K562 (cell line): ENCODE measurements around the gene ING5. TPM values are rescaled to one million over a fixed set of nuclear protein-coding genes. Genes with fewer than 3 reads are reported as not detected.

ENCODE experiments used
- ATAC-seq: fragments of 200-7000 bp; cut with Tn5 transposase; 3 replicates; pipeline ENCODE4 v1.9.1; 2020; ENCODE audit warnings: moderate library complexity
- BruUV-seq: library from RNA; stranded (reverse); fragments of 400-500 nt; replicated peaks from 2 replicates; lab custom pipeline; 2021; lab: Mats Ljungman, UMichigan
- CTCF ChIA-PET: fragments of 300-600 bp; formaldehyde crosslinking; extraction: SDS; loops from one replicate; lab custom pipeline; 2021; ENCODE audit warnings: low intra/inter-chr PET ratio; lab: Yijun Ruan, JAX
- POLR2A ChIA-PET: fragments of 300-600, 350-650 bp; sonication (Branson Sonifier 250); formaldehyde crosslinking; extraction: SDS; loops from one replicate; lab custom pipeline; 2021; ENCODE audit warnings: antibody characterized with exemption, inconsistent platforms; lab: Yijun Ruan, JAX
- DNase-seq, 4 experiments: peaks; one replicate each; pipeline versions ENCODE4 v3.0.0 to v3.0.0-alpha.2; 2011 to 2018; ENCODE audit warnings: low spot score in 3 of 4, mixed read lengths in 3 of 4; ENCODE audit errors: extremely low read depth in 1 of 4
- FAIRE-seq: peaks from 2 replicates; lab custom pipeline; 2011; peaks lifted over from hg19 to GRCh38; lab: Jason Lieb, UNC
- H2AFZ ChIP-seq: 2 replicates; pipeline ENCODE4 v1.6.0; 2011; ENCODE audit warnings: low read depth, low read length, control low read depth, inconsistent platforms
- H3K27ac ChIP-seq: fragments of 200-600 bp; 3 replicates; pipeline ENCODE4 v1.8.0; 2011; ENCODE audit warnings: low read depth, mild to moderate bottlenecking, control low read depth, inconsistent platforms, low read length, moderate library complexity, mixed read lengths; ENCODE audit errors: extremely low read depth
- H3K27me3 ChIP-seq, 2 experiments: fragments of 300-600 bp in 1 of 2; 2 replicates in 1 of 2; 3 replicates in 1 of 2; pipeline versions ENCODE4 v1.6.0 to v1.8.0; 2011; ENCODE audit warnings: inconsistent platforms in 2 of 2, low read length in 2 of 2, mild to moderate bottlenecking in 1 of 2, mixed read lengths in 1 of 2, moderate library complexity in 1 of 2; ENCODE audit not compliant: control insufficient read depth in 2 of 2, insufficient read depth in 2 of 2
- H3K36me3 ChIP-seq: fragments of 300-600 bp; 3 replicates; pipeline ENCODE4 v1.8.0; 2011; ENCODE audit warnings: mild to moderate bottlenecking, low read length, inconsistent platforms; ENCODE audit not compliant: control insufficient read depth, insufficient read depth
- H3K4me1 ChIP-seq, 2 experiments: fragments of 200-600 bp in 1 of 2; replicated peaks in 1 of 2; 2 replicates in 1 of 2; 3 replicates in 1 of 2; pipeline versions ENCODE4 v1.5.1 to v1.8.0; 2011; ENCODE audit warnings: inconsistent platforms in 2 of 2, low read length in 2 of 2, mild to moderate bottlenecking in 1 of 2, mixed read lengths in 1 of 2, moderate library complexity in 1 of 2; ENCODE audit not compliant: control insufficient read depth in 2 of 2, insufficient read depth in 2 of 2
- H3K4me2 ChIP-seq: 2 replicates; pipeline ENCODE4 v1.6.1; 2011; ENCODE audit warnings: low read length, control low read depth, inconsistent platforms, mixed read lengths; ENCODE audit not compliant: insufficient read depth
- H3K4me3 ChIP-seq: fragments of 200-600 bp; sonication (generic), shearing (Covaris generic); 2 replicates; pipeline ENCODE4 v1.5.1; 2016; ENCODE audit warnings: control low read depth, inconsistent platforms
- H3K79me2 ChIP-seq: fragments of 200-600 bp; 3 replicates; pipeline ENCODE4 v1.8.0; 2011; ENCODE audit warnings: low read length, inconsistent platforms; ENCODE audit not compliant: control insufficient read depth, insufficient read depth
- H3K9ac ChIP-seq, 2 experiments: 2 replicates each; pipeline versions ENCODE4 v1.6.0 to v1.6.1; 2011; ENCODE audit warnings: low read depth in 2 of 2, low read length in 2 of 2, control low read depth in 1 of 2, inconsistent platforms in 1 of 2, mild to moderate bottlenecking in 1 of 2, mixed read lengths in 1 of 2; ENCODE audit not compliant: insufficient read depth in 1 of 2
- H3K9me1 ChIP-seq: one replicate; pipeline ENCODE4 v1.6.0; 2011; ENCODE audit warnings: inconsistent platforms, mild to moderate bottlenecking, low read length, moderate library complexity; ENCODE audit not compliant: control insufficient read depth, insufficient read depth
- H3K9me3 ChIP-seq: replicated peaks from 2 replicates; pipeline ENCODE4 v1.5.1; 2011; ENCODE audit warnings: low read depth, low read length, inconsistent platforms; ENCODE audit not compliant: control insufficient read depth, insufficient read depth
- H4K20me1 ChIP-seq: replicated peaks from 2 replicates; pipeline ENCODE4 v1.6.1; 2011; ENCODE audit warnings: low read length, inconsistent platforms, mixed read lengths; ENCODE audit not compliant: control insufficient read depth, insufficient read depth
- ARHGAP35 ChIP-seq: fragments of 450-650 bp; IDR thresholded peaks from 2 replicates; pipeline ENCODE4 v1.6.1; 2018; ENCODE audit not compliant: partially characterized antibody
- KDM4B ChIP-seq, 2 experiments: fragments of 450-650 bp in 1 of 2; sonication (generic) in 1 of 2; IDR thresholded peaks; 2 replicates each; pipeline ENCODE4 v1.6.1; 2016 to 2017; ENCODE audit warnings: borderline replicate concordance in 2 of 2, antibody characterized with exemption in 1 of 2, low read depth in 1 of 2, mild to moderate bottlenecking in 1 of 2
- MEIS2 ChIP-seq: fragments of 450-650 bp; IDR thresholded peaks from 2 replicates; pipeline ENCODE4 v1.6.1; 2014; ENCODE audit warnings: mild to moderate bottlenecking; ENCODE audit not compliant: partially characterized antibody
- PBX2 ChIP-seq, 2 experiments: IDR thresholded peaks in 1 of 2; conservative IDR thresholded peaks in 1 of 2; 2 replicates each; pipeline ENCODE4 v1.6.1; 2016; ENCODE audit warnings: low read depth in 2 of 2, mild to moderate bottlenecking in 1 of 2, missing compliant biosample characterization in 1 of 2, missing genetic modification characterization in 1 of 2, moderate library complexity in 1 of 2
- PKNOX1 ChIP-seq: fragments of 450-650 bp; IDR thresholded peaks from 2 replicates; pipeline ENCODE4 v1.6.1; 2016
- PRMT5 ChIP-seq: sonication (generic); formaldehyde crosslinking; IDR thresholded peaks from 2 replicates; pipeline ENCODE4 v1.5.0; 2020; ENCODE audit warnings: missing genetic modification reagents
- THAP7 ChIP-seq: fragments of 250-450 bp; sonication (Bioruptor Pico); IDR thresholded peaks from 2 replicates; pipeline ENCODE4 v1.5.0; 2021
- WGBS: fragments of 100-300 bp; shearing (Covaris generic); methylation state at CpG from one replicate; pipeline ENCODE4 v1.1.6; 2016; ENCODE audit warnings: low coverage, mixed read lengths; ENCODE audit not compliant: insufficient coverage; ENCODE audit errors: missing lambda C conversion rate; 5-methylcytosine and 5-hydroxymethylcytosine counted together
- in situ Hi-C: fragments of 300-500 bp; cut with MboI; formaldehyde crosslinking; loops from 4 replicates; pipeline ENCODE4 v1.15.0; 2018; ENCODE audit warnings: inconsistent platforms, mixed read lengths
- intact Hi-C: fragments of 100-400 bp; cut with micrococcal nuclease; formaldehyde crosslinking; loops from 2 replicates; pipeline ENCODE4 v1.14.2; 2022
- polyA plus RNA-seq, 8 experiments: library from polyadenylated mRNA; depleted of rRNA in 4 of 8; stranded (reverse) in 5 of 8; unstranded in 3 of 8; fragments of >200 nt; fragmentation: Nextera tagmentation in 2 of 8; fragmentation: Illumina TruSeq in 1 of 8; extraction: Ambion mirVana in 2 of 8; extraction: Trizol in 1 of 8; gene quantifications; 2 replicates each; pipeline versions ENCODE4 v1.2.1 to v1.2.3, GENCODE V29; 2011 to 2014; ENCODE audit warnings: inconsistent platforms in 1 of 8, missing spikeins in 1 of 8
- total RNA-seq, 7 experiments: library from RNA; depleted of rRNA in 6 of 7; stranded (reverse); fragments of >200 nt in 6 of 7; fragmentation: Illumina TruSeq in 2 of 7; extraction: Trizol in 2 of 7; gene quantifications; 2 replicates each; pipeline versions ENCODE4 v1.2.1 to v1.2.3, GENCODE V29; 2011 to 2021; ENCODE audit warnings: low replicate concordance in 1 of 7

ING5 gene
- total and polyA plus RNA-seq, 9 of the 15 experiments (the other 6 are each of a cell fraction or from before 2014, with no cell fraction given) = 10.4 to 53.3 (median 27.9) TPM

GRCh38 chr2:241665731-241666440 is 36.0 kb upstream of the ING5 start:
- FAIRE-seq (no peak), ATAC-seq (no peak), DNase-seq (no peak)
- peaks cover 0 to 5% of the 10 kb centered on the region in 2 experiments; a peak in 3 of 5 replicates for H3K4me1 ChIP-seq
- in situ Hi-C loops = no loop called here
- H3K79me2 ChIP-seq = no peaks in the 10 kb centered on the region
- intact Hi-C loops = loop anchor here (1.0 to 5.0 kb wide), 2 partner anchors 66 to 211 kb away; no protein-coding TSS in a partner anchor
- H2AFZ ChIP-seq = no peak overlapping the region
- no peak overlapping the region for H3K9ac ChIP-seq
- CTCF ChIA-PET = no interaction called here
- H4K20me1 ChIP-seq = no peaks in the 10 kb centered on the region
- H3K9me1 ChIP-seq = no peaks in the 10 kb centered on the region
- no TSS peak for BruUV-seq
- H3K36me3 ChIP-seq = peaks cover 28% of the 10 kb centered on the region; the same call in 2 of the 3 replicates
- H3K9me3 ChIP-seq = no peaks in the 10 kb centered on the region
- no peak overlapping the region for H3K27ac ChIP-seq
- POLR2A ChIA-PET = interaction anchor here (0.7 to 0.8 kb wide), 2 partner anchors 13 to 139 kb away, joined by 4 read pairs; no protein-coding TSS in a partner anchor
- 79% methylated on average over 17 of the region's 23 CpGs for WGBS
- no peak overlapping the region for H3K4me2 ChIP-seq
- no peak overlapping the region for H3K4me3 ChIP-seq
- no peaks in the 10 kb centered on the region for H3K27me3 ChIP-seq
- TF ChIP-seq KDM4B (IDR thresholded peaks at IDR 0.05; ENCODE audit: borderline replicate concordance in 2 of 2, low read depth in 1 of 2) (peak in 1 of 2 experiments; percentile 78; a peak in 2 of 4 replicates), PRMT5 (no peak), PBX2 (CRISPR knock-in tag; IDR thresholded peaks at IDR 0.05; ENCODE audit: low read depth) (no peak), PBX2 (tag; conservative IDR thresholded peaks at IDR 0.05; ENCODE audit: low read depth) (peak; percentile 78), PKNOX1 (peak; percentile 91), THAP7 (CRISPR knock-in tag) (no peak), ARHGAP35 (peak; percentile 85), MEIS2 (peak; percentile 87)
